Lung microvascular endothelial cell (primary cell): Measurements from ENCODE around the gene MAP4K3. TPM values are rescaled to one million over a fixed set of nuclear protein-coding genes. Genes with fewer than 3 reads are reported as not detected.
A peak's percentile ranks its signal among the peaks of the same experiment; 100 is the strongest.

Experiments
- DNase-seq, 2 donors: peaks; one replicate each; pipeline versions ENCODE4 v3.0.0 to v3.0.0-alpha.2; 2010; ENCODE audit warnings: low read depth in 2 of 2
- total RNA-seq: library from RNA; depleted of rRNA; stranded (reverse); fragments of >200 nt; gene quantifications from 2 replicates; pipeline ENCODE4 v1.2.1, GENCODE V29; 2014

The MAP4K3 gene
- total RNA-seq = 10.5 and 11.9 TPM in 2 replicates

DNA sequence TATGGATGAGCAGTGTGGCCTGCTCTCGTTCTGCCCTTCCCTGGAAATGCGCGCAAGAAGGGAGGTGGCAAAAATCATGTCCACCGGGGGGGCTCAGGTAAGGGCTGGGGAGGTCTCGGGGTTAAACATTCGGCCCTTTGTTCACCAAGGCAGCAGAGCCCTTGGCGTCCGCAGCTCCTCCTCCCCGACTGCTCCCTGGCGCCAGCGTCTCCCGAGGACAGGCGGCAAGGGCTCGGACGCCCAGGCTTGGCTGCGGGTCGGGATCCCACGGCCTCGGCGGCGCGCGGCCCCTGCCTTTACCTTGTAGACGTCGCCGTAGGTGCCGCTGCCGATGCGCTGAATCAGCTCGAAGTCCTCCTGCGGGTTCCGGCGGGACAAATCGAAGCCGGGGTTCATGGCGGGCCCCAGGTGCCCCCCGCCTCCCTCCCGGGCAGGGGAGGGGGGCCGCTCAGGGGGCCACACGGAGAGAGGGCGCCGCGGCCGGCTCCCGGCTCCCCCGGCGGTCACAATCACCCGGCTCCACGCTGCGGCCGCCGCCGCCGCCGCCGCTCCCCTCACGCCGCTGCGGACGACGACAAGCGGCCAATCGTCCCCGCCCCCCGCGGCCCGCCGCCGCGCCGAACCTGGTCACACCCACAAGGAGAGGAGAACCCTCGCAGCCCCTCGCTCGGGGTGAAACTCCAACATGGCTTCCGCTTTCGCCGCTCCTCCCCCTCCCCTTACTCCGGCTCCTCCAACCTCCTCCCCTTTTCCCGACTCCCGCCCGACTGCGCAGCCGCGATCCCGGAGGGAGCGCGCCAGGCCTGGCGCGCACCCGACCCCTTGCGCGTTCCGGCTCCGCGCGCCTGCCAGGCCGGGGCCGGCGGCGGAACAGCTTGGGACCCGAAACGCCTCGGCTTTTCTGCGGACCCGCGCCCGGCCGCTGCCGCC lies at the start of gene MAP4K3:
MAP4K3 (minus strand) TSS at position 694 of the 930 bp plus-strand sequence; CDS start at position 396, 298 bp downstream.
- DNase-seq = peak; percentile 96

DNA sequence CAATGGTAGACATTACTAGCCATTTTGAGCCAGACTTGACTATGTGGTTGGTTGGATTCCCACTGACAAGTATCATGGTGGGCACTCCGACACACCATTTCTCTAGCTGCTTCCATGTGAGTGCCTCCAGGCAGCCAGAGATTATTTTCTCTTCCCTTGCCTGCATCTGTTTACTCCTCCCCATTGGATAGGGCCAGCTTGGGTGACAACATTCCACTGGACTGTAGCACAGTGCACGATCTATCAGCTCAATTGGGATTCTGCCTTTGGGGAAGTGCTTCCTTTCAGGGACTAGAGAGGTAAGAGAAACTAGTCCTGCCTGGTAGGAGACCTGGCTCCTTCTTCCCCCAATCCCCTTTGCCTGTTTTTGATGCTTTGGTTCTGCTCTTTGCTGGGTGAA lies 49.0 kb upstream of the MAP4K3 start:
- no peak for DNase-seq

DNA sequence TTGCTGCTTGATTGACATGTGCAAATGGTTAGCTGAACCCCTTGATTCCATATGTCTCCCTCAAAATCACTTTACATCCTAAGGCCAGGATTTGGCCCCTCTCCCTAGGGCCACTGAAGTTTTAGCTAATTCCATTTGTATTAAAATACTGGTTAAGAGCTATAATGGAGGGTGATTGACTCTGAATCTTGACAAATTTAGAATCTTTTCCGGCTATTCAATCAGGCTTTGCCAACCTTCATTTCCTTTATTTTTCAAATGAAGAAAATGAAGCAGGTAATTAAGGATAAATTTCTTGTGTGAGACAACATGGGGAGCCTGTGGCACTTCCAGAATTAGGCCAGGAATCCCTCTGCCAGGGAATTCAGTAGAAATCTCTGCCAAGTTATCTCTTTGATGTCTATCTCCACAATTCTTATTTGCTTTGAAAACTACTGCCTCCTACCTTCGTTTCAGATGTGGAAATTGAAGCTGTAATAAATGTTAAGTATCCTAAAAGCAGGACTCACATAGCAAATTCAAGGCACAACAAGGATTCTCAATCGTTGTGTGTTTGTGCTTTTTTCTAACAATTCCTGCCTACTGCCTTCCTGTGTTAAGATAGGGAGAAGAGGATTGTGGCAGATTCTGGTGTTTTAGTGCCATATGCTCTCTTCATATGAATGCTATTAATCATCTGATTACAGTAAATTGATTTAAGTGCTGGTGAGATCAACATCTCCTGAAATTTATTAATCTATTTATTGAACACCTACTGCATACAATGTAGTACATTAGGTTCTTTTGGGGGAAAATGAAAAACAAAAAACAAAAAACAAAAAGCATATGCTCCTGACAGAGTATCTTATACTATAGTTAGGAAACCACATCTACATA lies 47.8 kb upstream of the MAP4K3 start:
- DNase-seq = no peak

DNA sequence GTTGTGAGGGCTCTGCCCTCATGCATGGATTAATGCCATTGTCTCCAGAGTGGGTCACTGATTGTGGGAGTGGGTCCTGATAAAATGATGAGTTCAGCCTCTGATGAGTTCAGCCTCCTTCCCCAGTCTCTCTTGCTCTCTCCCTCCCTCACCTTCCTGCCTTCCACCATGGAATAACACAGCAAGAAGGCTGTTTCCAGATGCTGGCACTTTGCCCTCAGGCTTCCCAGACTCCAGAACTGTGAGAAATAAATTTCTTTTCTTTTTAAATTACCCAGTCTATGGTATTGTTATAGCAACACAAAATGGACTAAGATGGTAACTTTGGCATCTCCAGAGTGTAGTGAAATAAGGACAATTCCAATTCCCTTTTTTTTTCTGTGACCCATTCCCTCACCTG lies 47.1 kb upstream of the MAP4K3 start:
- DNase-seq = peak in 1 of 2 donors; percentile 36

DNA sequence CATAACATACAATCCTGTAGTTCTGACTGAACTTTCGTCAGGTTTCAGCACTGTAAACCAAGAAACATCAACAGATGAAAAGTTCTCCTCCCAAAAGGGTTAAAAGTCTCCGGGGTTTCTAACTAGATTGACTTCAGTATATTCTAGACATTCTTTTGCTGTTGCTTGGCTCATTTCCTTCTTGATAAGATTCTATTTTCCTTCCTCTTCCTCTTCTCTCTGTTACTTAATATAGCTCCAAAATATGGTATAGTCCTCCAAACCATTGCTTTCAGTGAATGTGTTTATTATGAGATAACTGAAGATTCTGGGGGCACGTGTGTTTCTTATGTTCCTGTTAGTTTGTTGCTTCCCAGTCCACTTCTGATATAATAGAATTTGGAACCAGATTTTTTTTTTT lies 46.4 kb upstream of the MAP4K3 start:
- peak in 1 of 2 donors; percentile 50 for DNase-seq

DNA sequence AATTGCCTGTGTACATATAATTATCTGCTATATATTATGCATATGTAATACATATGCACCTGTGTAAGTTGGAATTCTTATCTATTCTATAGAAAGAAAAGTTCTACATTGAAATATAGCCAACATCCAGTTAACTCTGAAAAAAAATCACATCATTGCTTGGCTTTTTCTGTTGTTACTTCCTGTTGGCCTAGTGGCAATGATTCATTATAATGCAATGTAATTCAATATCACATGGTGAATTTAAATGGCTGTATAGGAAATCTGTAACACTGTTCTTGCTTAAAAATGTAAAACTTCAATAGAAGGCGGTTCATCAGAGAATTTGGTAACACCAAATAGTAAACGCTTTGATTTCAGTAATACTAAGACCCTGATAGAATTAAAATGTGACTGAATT lies 44.5 kb upstream of the MAP4K3 start:
- peak; percentile 67 to 73 for DNase-seq

DNA sequence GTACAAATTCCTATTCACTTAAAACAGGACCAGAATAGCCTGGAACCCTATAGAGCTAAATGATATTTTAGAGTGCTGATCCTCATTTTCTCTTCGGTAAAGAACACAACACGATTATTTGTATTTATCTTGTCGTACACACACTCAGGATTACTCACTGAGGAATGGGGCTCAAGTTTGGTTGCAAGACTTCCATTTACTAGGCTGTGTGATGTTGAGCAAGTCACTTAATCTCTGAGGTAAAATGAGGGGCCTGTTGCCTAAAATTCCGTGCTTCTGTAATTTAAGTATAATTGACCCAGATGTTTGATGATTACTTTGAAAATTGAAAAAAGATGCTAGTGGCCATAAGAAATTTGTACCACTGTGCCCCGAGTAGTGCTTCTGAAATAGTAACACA lies 42.6 kb upstream of the MAP4K3 start:
- no peak for DNase-seq

DNA sequence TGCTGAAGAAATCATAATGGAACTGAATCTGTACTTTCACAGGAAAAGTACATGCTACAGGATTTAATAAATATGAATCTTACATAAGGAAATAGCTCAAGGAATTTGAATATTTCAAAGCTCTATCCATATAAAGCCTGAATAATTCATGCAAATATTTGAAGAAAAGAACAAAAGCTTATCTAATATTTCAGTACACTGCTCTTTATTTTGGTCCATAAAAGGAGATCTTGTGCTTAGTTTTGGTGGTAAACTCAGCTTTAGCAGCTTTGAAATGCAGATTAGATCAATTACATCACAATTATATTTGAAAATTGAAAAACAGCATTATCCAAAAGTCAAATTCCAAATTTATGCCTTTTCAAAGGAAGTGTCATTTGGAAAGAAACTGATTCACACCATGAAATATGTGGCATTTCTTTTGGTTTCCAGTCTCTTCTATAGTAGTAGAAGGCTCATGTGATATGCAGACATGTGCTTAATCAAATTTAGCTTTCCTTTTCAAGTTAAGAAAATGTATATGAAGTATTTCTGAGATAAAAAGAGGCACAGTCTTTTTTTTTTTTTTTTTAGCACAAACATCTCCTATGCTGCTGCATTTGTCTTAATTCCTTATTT lies 42.1 kb upstream of the MAP4K3 start:
- no peak for DNase-seq

DNA sequence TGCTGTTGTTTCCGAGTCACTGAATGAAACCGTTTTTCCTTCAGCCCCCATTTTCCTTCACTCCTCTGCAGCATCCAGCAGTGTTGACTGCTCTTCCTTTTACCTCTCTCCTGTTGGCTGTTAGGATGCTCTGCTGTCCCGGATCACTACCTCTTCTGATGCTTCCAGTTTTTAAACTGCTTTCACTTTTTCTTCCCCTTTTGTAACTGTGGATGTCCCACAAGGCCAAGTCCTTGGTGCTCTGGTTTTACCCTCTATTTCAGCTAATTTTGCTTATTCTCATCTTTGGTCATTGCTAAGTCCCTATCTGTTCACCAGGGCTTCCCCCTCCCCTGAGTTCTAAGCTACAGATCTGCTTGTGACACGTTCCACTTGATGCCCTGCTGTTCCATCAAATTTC lies 39.4 kb upstream of the MAP4K3 start:
- DNase-seq = no peak

DNA sequence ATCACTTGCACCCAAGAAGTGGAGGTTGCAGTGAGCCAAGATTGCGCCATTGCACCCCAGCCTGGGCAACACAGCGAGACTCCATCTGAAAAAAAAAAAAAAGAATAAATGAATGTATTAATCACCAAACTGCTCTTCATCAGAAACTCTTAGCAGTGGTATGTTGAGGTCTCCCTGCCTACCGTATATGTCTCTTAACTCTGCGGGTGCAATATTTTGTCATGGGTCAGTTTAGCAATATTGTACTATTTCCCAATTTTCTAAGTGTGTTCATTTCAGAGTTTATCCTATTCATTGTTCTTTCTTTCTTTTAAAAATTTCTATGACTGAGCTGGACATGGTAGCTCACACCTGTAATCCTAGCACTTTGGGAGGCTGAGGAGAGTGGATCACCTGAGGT lies 37.9 kb upstream of the MAP4K3 start:
- DNase-seq = no peak

DNA sequence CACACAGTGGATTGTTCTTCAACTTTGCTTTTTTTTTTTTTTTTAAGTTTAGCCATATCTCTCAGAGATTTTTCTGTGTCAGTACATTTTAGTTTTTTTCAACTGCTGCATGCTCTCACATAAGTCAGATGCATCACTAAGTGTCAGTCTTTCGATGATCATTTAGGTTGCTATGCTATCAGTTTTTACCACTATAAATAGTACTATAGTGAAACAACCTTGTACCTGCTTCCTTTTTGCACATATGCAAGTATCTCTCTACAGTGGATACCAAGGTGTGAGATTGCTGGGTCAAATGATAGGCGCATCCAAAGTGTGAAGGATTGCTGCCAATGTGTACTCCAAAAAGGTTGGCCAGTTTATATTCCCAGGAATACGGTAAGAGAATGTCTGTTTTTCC lies 33.5 kb upstream of the MAP4K3 start:
- no peak for DNase-seq

DNA sequence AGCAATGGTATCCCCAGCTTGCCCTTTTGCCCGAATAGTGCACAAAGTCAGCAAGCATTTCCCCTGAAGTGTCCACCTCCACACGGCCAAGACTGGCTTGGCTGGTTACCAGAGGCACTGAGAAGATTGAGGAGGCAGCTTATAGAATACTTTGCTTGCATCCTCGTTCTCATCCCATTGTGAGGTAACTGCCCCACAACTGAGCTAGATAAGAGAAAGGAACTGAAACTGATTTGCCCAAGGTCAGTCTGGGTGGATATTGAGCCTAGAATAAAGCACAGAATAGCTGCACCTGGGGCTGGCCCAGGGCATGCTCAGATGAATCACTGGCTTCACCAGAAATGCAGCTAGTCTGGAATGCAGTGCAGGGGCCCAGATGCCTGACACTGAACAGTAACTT lies 32.7 kb upstream of the MAP4K3 start:
- peak; percentile 3 to 69 for DNase-seq

DNA sequence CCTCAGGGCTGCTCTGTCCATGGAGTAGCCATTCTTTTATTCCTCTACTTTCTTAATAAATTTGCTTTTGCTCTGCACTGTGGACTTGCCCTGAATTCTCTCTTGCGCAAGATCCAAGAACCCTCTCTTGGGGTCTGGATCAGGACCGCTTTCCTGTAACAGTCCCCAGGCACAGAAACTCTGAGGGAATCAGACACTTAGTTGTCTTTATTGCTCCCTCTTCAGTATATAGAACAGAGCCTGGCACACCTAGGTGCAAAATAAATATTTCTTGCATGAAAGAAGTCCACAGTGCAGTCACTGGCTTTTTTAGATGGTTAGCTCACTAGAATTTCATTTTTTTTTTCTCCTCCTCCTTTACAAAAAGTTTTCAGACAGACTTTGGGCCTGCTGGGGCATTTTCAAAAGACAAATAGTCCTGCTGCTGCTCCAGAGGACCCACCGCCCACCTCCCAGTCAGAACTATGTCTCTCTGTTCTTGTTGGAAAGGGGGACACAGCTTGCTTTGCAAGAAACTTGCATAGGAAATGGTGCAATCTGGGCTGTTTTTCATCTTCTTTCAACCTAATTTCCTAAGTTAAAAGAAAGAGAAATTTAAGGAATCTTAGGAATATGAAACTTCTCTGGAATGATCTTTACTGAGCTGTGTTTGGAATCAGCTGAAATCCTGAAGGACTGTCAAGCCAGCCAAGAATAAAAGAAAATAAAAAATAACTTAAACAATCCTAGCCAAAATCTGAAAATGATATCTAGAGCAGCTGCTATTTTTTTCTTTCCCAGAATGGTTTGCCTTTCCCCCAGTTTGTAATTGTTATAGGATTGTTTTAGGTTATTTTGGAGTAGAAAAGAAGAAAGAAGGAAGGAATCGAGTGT lies 31.7 kb upstream of the MAP4K3 start:
- DNase-seq = no peak

DNA sequence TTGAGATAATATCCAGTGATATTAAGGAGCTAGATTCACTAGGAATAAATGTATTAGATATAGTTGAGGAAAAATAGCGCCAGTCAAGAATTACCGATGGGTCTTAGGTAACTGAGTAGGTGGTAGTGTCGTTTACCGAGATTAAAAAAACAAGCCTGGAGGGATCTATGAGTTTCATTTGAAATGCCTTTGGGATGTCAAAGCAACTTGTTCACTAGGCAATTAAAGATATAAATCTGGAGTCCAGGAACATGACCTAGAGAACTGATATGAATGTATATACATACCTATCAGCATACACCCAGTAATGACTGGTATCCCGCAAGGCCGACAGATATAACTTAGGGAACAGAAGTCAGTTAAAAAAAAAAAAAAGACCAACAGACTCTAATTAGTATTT lies 29.2 kb upstream of the MAP4K3 start:
- DNase-seq = no peak

DNA sequence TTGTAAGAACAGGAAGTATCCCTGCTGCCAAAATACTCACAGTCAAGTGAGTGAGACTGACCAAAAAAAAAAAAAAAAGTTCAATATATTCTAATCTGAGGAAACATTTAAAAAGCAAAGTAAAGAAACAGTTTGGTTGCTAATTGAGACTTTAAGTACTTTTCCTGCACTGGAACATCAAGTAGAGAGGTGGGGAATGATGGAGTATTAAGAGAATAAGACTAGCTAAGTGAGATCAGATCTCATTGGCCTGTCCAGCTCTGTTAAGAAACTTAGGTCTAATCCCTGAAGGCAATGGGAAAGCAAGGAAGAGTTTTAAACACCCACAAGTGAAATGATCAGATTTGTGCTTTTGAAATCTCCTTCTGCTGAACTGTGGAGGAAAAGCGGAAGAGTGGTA lies 27.8 kb upstream of the MAP4K3 start:
- peak in 1 of 2 donors; percentile 16 for DNase-seq

DNA sequence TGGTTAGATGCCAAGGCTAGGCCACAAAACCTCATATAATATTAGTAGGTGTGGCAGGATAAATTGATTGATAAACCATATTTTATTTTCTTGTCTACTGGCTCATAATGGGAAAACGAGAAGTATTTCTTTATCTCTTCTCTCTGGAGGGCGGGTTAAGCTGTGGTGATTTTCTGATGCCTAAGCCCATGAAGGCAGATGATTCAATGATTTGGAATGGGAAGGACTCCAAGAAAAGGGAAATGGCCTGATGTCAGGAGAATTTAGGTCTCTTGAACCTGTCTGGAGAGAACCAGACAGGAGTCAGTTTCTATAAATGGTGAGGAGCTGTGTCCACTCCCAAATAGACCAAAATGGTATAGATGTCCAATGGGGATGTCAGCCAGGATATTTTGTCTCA lies 18.7 kb upstream of the MAP4K3 start:
- peak in 1 of 2 donors; percentile 32 for DNase-seq

DNA sequence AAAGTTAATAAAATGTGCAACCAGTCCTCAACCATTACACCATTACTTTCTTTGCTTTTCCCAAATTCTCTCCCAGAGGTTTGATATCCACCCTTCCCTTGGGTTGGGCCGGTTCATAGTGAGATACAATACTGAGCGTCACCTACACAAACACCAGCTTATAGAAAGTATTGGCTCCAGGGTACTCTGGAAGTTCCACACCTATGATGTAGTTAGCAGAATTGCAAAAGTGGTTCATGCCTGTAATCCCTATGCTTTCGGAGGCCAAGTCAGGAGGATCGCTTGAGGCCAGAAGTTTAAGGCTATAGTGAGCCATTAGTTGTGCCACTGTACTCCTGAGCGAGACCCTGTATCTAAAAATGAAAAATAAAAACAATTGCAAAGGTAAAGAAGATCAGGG lies 15.3 kb upstream of the MAP4K3 start:
- DNase-seq = no peak

DNA sequence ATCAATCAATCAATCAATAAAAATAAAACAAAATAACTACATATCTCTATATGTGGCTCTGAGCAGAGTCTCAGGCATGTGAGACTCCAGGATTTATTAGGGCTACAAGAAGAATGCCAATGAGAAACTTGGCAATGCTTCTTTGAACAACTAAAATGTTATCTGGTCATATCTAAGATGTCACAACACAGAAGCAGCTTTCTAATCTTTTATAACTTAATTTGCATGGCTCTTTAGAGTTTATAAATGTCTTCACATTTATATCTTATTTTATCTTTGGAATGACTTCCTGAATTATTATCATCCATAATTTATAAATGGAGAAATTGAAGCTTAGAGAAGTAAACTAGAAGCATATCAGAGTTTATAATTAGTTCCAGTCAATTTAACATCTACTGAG lies 14.9 kb upstream of the MAP4K3 start:
- DNase-seq = no peak

DNA sequence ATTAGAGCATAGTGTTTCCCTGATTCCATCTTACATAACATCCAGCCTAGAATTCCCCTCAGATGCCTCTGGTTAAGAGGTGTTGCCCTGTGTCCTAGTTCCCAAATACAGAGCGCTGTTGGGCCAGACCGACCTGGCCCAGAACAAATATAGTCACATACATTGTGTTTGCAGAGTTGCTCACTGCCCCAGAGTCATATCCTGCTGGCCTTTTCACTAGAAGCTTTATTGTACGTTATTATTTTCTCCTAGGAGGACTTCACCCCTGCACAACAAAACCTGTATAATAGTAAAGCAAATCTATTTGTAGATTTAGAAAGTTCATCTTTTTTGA lies 11.1 kb upstream of the MAP4K3 start:
- no peak for DNase-seq

DNA sequence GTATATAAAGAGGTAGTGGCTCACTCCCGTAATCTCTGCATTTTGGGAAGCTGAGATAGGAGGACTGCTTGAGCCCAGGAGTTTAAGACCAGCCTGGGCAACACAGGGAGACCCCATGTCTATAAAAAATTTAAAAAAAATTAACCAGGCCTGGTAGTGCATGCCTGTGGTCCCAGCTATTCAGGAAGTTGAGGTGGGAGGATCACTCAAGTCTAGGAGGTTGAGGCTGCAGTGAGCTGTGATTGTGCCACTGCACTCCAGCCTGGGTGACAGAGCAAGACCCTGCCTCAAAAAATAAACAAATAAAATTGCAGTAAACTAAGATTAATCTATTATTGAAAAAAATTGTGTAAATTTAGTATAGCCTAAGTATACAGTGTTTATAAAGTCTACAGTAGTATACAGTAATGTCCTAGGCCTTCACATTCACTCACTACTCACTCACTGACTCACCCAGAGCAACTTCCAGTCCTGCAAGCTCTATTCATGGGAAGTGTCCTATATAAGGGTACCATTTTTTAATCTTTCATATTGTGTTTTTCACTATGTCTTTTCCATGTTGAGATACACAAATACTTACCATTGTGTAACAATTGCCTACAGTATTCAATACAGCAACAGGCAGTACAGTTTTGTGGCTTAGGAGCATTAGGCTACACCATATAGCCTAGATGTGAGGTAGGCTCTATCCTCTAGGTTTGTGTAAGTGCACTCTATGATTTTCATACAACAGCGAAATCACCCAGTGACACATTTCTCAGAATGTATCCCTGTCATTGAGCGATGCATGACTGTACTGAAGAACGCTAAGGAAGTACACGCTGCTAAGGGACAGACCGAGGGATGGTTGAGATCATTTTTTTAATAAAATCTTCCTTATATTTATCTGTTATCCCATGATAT lies 10.4 kb upstream of the MAP4K3 start:
- DNase-seq = no peak
